Gastroesophageal sphincter (tissue), 3 donors: ENCODE results near the gene EIF2B5.

Experiments
- CTCF ChIP-seq, 4 experiments: fragments of 200-600 bp in 2 of 4; fragments of 450-650 bp in 2 of 4; sonication (generic) in 1 of 4; IDR thresholded peaks; one replicate each; pipeline ENCODE4 v1.5.1; 2017 to 2019; ENCODE audit warnings: antibody characterized with exemption in 4 of 4, mild to moderate bottlenecking in 2 of 4, moderate library complexity in 2 of 4
- EP300 ChIP-seq: sonication (generic); formaldehyde crosslinking; IDR thresholded peaks from one replicate; pipeline ENCODE4 v1.6.1; 2017; ENCODE audit warnings: antibody characterized with exemption, mild to moderate bottlenecking
- POLR2A ChIP-seq, 2 donors: fragments of 450-650 bp; IDR thresholded peaks; one replicate each; pipeline ENCODE4 v1.6.1; 2017; ENCODE audit warnings: antibody characterized with exemption in 2 of 2, mild to moderate bottlenecking in 2 of 2, moderate library complexity in 1 of 2
- POLR2AphosphoS5 ChIP-seq: sonication (generic); formaldehyde crosslinking; IDR thresholded peaks from one replicate; pipeline ENCODE4 v1.6.1; 2017; ENCODE audit warnings: antibody characterized with exemption

GRCh38 chr3:184165543-184165942 is 30.4 kb downstream of the EIF2B5 start:
- TF ChIP-seq CTCF (IDR thresholded peaks at IDR 0.05) = no peak
- no peak for TF ChIP-seq POLR2AphosphoS5
- no peak for TF ChIP-seq POLR2A (IDR thresholded peaks at IDR 0.05)
- no peak for TF ChIP-seq EP300
